HG03571 (cell line): ENCODE results near the gene TRABD2B.

ENCODE experiments used
- ATAC-seq: cut with Tn5 transposase; IDR thresholded peaks from one replicate; pipeline ENCODE4 v1.9.1; 2021; ENCODE audit not compliant: unreplicated experiment

Gene TRABD2B

GRCh38 chr1:47742890-47743760, 254.1 kb downstream of the TRABD2B start:
- no peak for ATAC-seq

- no peak for ATAC-seq
These were observed 258.5 kb downstream of the TRABD2B start for GRCh38 chr1:47738560-47739182.

- ATAC-seq = no peak
These were observed 264.7 kb downstream of the TRABD2B start for GRCh38 chr1:47732489-47732888.

- no peak for ATAC-seq
These were observed 265.5 kb downstream of the TRABD2B start for GRCh38 chr1:47731730-47732129.

- no peak for ATAC-seq
These were observed 267.5 kb downstream of the TRABD2B start for GRCh38 chr1:47729685-47730084.

- ATAC-seq = no peak
These were observed 269.5 kb downstream of the TRABD2B start for GRCh38 chr1:47727697-47728085.

- ATAC-seq = no peak
These were observed 270.0 kb downstream of the TRABD2B start for GRCh38 chr1:47727051-47727696.

GRCh38 chr1:47725992-47726855, 271.0 kb downstream of the TRABD2B start:
- ATAC-seq = peak; percentile 86

GRCh38 chr1:47725511-47725991, 271.6 kb downstream of the TRABD2B start:
- ATAC-seq = no peak

GRCh38 chr1:47725000-47725473, 272.1 kb downstream of the TRABD2B start:
- ATAC-seq = no peak

- ATAC-seq = no peak
These were observed 272.7 kb downstream of the TRABD2B start for GRCh38 chr1:47724432-47724999.

GRCh38 chr1:47722909-47723580, 274.1 kb downstream of the TRABD2B start:
- ATAC-seq = no peak

- no peak for ATAC-seq
These were observed 275.1 kb downstream of the TRABD2B start for GRCh38 chr1:47722101-47722500.

- ATAC-seq = no peak
These were observed 277.1 kb downstream of the TRABD2B start for GRCh38 chr1:47720111-47720510.

GRCh38 chr1:47717341-47717740, 279.8 kb downstream of the TRABD2B start:
- ATAC-seq = no peak

- ATAC-seq = no peak
These were observed 283.0 kb downstream of the TRABD2B start for GRCh38 chr1:47713975-47714767.

GRCh38 chr1:47713333-47713953, 283.7 kb downstream of the TRABD2B start:
- no peak for ATAC-seq

- ATAC-seq = no peak
These were observed 284.4 kb downstream of the TRABD2B start for GRCh38 chr1:47712596-47713299.
